ENCODE data around the gene B3GLCT. TPM values are rescaled to one million over a fixed set of nuclear protein-coding genes. Genes with fewer than 3 reads are reported as not detected.
A peak's percentile ranks its signal among the peaks of the same experiment; 100 is the strongest.

B3GLCT gene
- total RNA-seq, 1 donor: 16.0 TPM

DNA sequence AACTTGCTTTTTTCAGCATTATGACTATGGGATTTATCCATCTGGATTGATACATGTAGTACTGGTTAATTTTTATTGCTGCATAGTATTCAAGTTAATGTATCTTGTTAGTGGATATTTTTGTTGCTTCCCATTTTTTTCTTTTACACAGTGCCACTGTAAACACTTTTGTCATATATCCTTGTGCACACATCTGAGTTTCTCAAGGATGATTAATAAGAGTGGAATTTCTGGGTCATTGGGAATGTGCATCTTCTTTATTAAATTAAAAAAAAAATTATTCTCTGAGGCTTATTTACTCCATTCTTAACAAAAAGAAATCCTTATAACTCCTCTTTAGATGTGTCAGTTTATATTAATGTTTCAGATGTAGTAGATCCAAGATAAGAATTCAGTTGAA, 27.3 kb downstream of the B3GLCT start:
- H3K4me3 ChIP-seq (ENCODE audit: low read depth, low read length): no peak overlapping the region
- no peak for DNase-seq (ENCODE audit: low read depth)
- TF ChIP-seq, protein P1, sequence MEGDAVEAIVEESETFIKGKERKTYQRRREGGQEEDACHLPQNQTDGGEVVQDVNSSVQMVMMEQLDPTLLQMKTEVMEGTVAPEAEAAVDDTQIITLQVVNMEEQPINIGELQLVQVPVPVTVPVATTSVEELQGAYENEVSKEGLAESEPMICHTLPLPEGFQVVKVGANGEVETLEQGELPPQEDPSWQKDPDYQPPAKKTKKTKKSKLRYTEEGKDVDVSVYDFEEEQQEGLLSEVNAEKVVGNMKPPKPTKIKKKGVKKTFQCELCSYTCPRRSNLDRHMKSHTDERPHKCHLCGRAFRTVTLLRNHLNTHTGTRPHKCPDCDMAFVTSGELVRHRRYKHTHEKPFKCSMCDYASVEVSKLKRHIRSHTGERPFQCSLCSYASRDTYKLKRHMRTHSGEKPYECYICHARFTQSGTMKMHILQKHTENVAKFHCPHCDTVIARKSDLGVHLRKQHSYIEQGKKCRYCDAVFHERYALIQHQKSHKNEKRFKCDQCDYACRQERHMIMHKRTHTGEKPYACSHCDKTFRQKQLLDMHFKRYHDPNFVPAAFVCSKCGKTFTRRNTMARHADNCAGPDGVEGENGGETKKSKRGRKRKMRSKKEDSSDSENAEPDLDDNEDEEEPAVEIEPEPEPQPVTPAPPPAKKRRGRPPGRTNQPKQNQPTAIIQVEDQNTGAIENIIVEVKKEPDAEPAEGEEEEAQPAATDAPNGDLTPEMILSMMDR (IDR thresholded peaks at IDR 0.05; ENCODE audit: insufficient read depth, low read depth, low read length): no peak

DNA sequence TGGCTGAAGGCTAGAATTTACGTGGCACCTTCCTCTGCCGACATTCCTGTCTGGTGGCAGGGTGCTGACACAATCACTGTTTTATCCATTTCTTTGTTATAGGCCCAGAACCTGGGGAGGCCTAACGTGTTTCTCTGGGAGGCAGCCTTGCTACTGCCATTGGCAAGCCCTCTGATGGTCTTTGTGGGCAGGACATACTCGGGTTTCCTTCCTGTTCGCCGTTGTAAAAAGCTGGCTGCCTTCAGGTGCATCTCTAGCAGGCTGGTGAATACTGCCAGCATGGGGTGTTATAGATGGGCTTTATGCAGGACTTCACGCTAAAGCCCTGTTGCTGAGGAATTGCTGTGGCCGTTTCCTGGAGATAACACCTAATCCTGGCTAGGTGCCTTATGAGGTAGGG, 28.1 kb downstream of the B3GLCT start:
- no peak overlapping the region for H3K4me3 ChIP-seq (ENCODE audit: low read depth, low read length)
- DNase-seq (ENCODE audit: low read depth): no peak
- TF ChIP-seq, protein P1 (IDR thresholded peaks at IDR 0.05; ENCODE audit: insufficient read depth, low read depth, low read length): no peak

DNA sequence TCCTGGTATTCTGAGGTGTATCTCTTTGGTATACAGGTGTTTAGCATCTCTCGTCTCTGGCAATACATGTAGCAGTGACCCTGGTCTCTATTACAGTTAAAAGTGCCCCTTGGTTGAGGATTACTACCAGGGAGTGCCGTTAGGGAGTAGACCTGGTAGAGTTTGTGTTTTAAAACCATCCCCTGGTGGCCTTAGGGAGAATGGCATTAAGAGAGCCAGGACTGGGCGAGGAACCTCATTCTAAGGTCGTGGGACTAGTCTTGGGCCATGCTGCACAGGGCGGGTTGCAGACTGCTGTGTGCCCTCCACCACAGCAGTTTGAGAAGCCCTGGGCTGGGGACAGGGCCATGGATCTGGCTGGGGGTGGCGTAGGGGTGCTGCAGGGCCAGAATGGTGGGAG, 35.0 kb downstream of the B3GLCT start:
- DNase-seq (ENCODE audit: low read depth): no peak
- TF ChIP-seq, protein P1 (IDR thresholded peaks at IDR 0.05; ENCODE audit: insufficient read depth, low read depth, low read length): peak; percentile 45
- H3K4me3 ChIP-seq (ENCODE audit: low read depth, low read length): no peak overlapping the region

DNA sequence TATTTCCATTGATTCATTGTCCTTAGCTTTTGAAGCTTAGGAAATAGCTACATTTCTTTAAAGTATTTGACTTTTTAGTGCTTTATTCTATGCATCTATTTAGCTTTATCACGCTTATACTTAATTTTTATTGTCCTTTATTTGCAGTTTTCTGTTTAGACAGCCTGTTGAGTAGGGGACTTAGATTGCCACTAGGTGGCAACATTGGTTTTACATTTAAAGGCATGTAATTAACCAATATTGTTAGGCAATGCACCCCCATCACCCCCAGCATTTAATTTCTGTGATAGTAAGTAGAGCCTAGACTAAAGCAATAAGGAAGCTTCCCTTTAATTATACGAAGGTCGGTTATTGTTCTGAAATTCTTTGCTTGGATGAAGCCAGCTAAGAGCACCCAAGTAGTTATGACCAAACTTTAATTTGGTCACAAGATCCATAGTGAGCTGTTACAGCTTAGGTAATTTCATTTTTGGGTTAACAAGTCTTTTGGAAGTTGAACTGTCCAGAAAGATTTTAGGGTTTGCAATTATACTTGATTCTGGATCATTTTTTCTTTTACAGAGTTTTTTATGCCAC, 36.5 kb downstream of the B3GLCT start:
- H3K4me3 ChIP-seq (ENCODE audit: low read depth, low read length): no peak overlapping the region
- TF ChIP-seq, protein P1 (IDR thresholded peaks at IDR 0.05; ENCODE audit: insufficient read depth, low read depth, low read length): peak; percentile 75
- peak; percentile 64 for DNase-seq (ENCODE audit: low read depth)

DNA sequence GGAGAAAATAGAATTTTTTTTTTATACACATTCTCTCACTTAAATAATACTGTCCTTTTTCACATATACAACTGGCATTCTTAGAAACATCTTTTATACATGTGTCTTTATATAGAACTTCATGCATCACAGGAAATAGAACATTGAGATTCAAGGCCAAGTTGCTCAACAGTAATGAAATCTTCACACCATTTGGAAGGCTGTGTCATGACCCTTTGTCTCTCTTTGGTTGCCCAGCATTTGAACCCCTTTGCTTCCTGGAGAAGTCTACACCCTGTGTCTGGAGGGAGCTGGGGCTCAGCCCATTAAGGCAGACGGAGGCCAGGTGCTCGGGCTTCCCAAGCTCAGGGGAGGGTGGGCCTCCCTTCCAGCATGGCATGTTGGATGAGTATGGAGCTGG, 41.1 kb downstream of the B3GLCT start:
- no peak overlapping the region for H3K4me3 ChIP-seq (ENCODE audit: low read depth, low read length)
- DNase-seq (ENCODE audit: low read depth): peak; percentile 31
- TF ChIP-seq, protein P1 (IDR thresholded peaks at IDR 0.05; ENCODE audit: insufficient read depth, low read depth, low read length): no peak

DNA sequence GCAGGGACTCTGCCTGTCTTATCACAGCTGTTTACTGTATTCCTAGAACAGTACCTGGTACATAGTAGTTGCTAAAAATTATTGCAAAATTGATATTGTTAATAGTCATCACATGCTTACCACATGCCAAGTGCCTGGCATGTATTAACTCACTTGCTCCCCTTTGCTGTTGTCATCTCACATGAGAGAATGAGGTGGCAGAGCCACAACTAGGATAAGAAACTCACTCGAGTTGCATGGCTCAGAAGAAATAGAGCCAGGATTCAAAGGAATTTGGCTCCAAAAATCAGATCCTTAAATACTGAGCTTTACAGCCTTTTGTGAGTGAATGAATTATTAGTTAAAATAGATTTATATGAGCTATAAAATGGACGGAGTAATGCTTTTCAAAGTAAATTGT, 42.6 kb downstream of the B3GLCT start:
- TF ChIP-seq, protein P1 (IDR thresholded peaks at IDR 0.05; ENCODE audit: insufficient read depth, low read depth, low read length): no peak
- no peak for DNase-seq (ENCODE audit: low read depth)
- no peak overlapping the region for H3K4me3 ChIP-seq (ENCODE audit: low read depth, low read length)

DNA sequence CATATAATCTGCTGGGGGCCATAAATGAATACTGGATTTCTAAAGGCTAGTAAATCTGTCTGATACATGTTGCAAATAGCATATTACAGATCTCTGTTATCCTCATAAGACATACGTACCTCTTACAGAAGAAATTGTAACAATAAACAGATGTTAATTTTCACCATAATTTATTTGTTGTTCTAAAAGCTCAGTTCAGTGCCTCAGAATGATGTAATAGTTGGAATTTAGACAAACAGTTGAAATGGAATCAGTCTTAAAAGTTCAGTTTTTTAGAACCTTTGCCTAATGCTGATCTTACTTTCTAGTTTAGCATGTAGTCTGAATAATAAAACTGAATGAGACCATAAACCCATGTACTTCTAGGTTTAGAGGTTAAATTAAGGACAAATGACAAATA, 43.1 kb downstream of the B3GLCT start:
- TF ChIP-seq, protein P1 (IDR thresholded peaks at IDR 0.05; ENCODE audit: insufficient read depth, low read depth, low read length): no peak
- DNase-seq (ENCODE audit: low read depth): peak; percentile 40
- H3K4me3 ChIP-seq (ENCODE audit: low read depth, low read length): no peak overlapping the region

Data from fibroblast of villous mesenchyme (primary cell).